DMS 273 (cell line): ENCODE data around the gene MTCH1.

Source experiments
- DNase-seq: peaks from one replicate; lab custom pipeline; 2025; ENCODE audit not compliant: unreplicated experiment; lab: John Stamatoyannopoulos, UW

MTCH1 gene

DNA sequence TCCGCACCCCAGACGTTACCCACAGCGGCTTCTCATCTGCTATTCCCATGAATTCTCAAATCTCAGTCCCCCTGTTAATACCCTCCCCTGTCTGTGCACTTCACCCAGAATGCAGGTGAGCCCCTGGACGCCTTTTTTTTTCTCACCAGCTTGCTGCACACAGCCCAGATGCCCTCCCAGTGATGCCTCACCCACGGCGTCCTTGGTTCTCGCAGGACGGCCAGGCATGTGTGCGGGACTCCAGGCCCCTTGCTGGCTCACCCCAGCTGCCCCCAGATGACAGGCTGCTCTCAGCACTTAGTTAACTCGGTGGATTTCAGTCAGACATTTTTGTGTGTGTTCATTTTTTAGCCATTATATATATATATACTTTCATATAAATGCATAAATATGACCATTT lies 56.8 kb downstream of the MTCH1 start:
- peak; percentile 25 for DNase-seq

GRCh38 chr6:36928547-36928918 lies 57.5 kb downstream of the MTCH1 start:
- DNase-seq = peak; percentile 22

GRCh38 chr6:36927691-36928546 lies 58.1 kb downstream of the MTCH1 start:
- peak; percentile 46 for DNase-seq

DNA sequence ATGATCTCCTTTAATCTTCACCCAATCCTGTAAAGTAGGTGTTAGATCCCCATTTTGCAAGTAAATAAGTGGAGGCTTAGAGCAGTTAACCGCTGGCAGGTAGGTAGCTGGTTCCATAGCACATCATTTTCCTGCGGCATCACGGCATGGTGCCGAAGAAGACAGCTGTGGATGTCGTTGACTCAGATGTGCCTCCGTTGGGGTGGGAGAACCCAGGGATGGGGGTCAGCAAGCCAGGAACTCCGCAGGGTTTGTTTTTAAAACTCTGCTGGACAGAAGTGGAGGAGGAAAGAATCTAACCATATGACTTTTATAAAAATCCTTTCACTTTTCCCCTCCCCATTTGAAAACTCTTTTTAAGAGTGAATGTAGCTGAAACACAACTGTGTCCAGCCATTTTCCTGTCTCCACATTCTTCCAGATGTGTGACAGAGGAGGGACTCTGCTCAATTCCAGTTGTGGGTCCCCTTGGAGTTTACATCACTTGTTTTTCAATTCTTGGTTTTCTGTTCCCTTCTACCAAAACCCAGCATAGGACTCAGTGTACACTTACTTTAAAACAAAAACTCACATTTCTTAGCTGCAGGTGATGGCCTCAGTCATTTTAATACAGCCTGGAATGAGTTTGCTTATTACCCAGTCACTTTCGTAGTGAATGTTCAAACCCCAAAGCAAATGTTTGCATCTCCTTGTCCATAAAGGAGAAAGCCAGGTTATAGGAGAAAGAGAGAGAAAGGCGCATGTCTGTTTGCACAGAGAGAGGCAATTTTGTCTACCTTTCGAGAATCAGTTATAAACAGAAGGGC lies 59.1 kb downstream of the MTCH1 start:
- no peak for DNase-seq

DNA sequence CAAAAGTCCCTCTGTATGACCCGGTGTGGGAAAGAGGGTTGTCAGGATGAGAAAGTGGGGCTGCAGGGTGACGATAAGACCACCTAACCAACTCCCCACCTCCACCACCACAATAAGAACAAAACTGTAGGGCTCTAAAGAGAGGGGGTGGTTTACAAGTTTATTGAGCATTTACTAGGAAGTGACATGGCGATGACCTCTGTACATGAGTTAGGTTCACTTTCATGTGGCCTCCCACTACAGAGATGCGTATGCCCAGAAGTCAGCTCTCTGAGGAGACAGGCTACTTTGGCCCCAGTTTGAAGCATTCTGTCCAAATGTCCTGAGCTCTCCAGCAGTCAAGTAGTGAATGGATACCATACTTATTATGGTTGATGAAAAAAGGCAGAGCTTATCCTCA lies 60.2 kb downstream of the MTCH1 start:
- DNase-seq = no peak

GRCh38 chr6:36924778-36925374 lies 61.1 kb downstream of the MTCH1 start:
- no peak for DNase-seq

GRCh38 chr6:36924131-36924530 lies 61.9 kb downstream of the MTCH1 start:
- DNase-seq = no peak

- DNase-seq = no peak
Measured at GRCh38 chr6:36920546-36920945, 65.5 kb downstream of the MTCH1 start.

DNA sequence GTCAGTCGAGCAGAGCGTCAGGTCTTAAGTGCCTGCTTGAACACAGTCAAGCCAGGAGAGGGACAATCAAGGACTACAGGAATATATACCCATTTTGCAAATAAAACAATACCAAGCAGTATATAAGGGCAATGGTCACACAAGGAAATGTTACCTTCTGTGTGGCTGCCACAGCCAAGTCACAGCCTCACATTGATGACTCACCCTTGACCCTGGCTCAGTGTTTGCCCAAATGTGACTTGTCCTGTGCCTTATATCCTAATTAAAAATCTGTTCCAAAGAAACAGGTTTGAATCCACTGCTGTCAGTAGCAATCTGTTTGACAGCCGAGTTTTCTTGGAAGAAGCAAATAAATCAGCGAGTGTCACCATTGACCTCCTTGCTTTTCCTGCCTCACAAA lies 65.9 kb downstream of the MTCH1 start:
- DNase-seq = no peak
